ENCODE measurements around the gene TEPSIN. TPM values are rescaled to one million over a fixed set of nuclear protein-coding genes. Genes with fewer than 3 reads are reported as not detected.
A peak's percentile ranks its signal among the peaks of the same experiment; 100 is the strongest.

TEPSIN gene
- total and polyA plus RNA-seq, 2 of the 8 experiments (the other 6 are each of a cell fraction or from before 2014, with no cell fraction given): 22.9 to 28.0 TPM

- DNase-seq (ENCODE audit: low read depth in 1 of 2, low spot score in 2 of 2) (no peak), FAIRE-seq (no peak)
- TF ChIP-seq TEAD4 (IDR thresholded peaks at IDR 0.05; ENCODE audit: low read depth, low read length) (no peak), JUN (IDR thresholded peaks at IDR 0.05; ENCODE audit: low read depth, low read length) (no peak), SAP30 (IDR thresholded peaks at IDR 0.05; ENCODE audit: insufficient read depth, insufficient replicate concordance, low read length) (no peak), SRF (IDR thresholded peaks at IDR 0.05; ENCODE audit: low read depth, low read length) (no peak), RAD21 (IDR thresholded peaks at IDR 0.05 in 1 of 2, conservative IDR thresholded peaks at IDR 0.05 in 1 of 2; ENCODE audit: low read depth in 2 of 2, low read length in 2 of 2) (peak; percentile 64 to 75), SIRT6 (IDR thresholded peaks at IDR 0.05; ENCODE audit: low read length) (no peak), CBX8 (IDR thresholded peaks at IDR 0.05; ENCODE audit: borderline replicate concordance, low read depth, low read length) (no peak), JUND (IDR thresholded peaks at IDR 0.05; ENCODE audit: low read length) (no peak)
- TF ChIP-seq, protein P1, sequence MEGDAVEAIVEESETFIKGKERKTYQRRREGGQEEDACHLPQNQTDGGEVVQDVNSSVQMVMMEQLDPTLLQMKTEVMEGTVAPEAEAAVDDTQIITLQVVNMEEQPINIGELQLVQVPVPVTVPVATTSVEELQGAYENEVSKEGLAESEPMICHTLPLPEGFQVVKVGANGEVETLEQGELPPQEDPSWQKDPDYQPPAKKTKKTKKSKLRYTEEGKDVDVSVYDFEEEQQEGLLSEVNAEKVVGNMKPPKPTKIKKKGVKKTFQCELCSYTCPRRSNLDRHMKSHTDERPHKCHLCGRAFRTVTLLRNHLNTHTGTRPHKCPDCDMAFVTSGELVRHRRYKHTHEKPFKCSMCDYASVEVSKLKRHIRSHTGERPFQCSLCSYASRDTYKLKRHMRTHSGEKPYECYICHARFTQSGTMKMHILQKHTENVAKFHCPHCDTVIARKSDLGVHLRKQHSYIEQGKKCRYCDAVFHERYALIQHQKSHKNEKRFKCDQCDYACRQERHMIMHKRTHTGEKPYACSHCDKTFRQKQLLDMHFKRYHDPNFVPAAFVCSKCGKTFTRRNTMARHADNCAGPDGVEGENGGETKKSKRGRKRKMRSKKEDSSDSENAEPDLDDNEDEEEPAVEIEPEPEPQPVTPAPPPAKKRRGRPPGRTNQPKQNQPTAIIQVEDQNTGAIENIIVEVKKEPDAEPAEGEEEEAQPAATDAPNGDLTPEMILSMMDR (IDR thresholded peaks at IDR 0.05; ENCODE audit: control extremely low read depth in 1 of 3, insufficient read depth in 1 of 3, low read depth in 1 of 3, low read length in 3 of 3): peak; percentile 62 to 69 (median 64)
- Histone ChIP-seq H3K4me2 (ENCODE audit: insufficient read depth in 1 of 2, low read depth in 2 of 2, low read length in 2 of 2) (no peak overlapping the region), H2AK5ac (ENCODE audit: low read depth, low read length) (no peak overlapping the region), H2BK5ac (ENCODE audit: low read depth, low read length) (no peak overlapping the region), H2BK15ac (ENCODE audit: low read length) (no peak overlapping the region), H3K23me2 (ENCODE audit: low read depth, low read length) (no peaks in the 10 kb centered on the region), H3K9ac (replicated peaks in 1 of 4; ENCODE audit: extremely low read depth in 1 of 4, low read depth in 3 of 4, low read length in 3 of 4) (no peak overlapping the region), H2BK120ac (replicated peaks; ENCODE audit: low read depth, low read length) (no peak overlapping the region), H3K79me1 (ENCODE audit: low read depth, low read length) (no peaks in the 10 kb centered on the region), H4K5ac (ENCODE audit: insufficient read length, low read depth, low read length) (no peak overlapping the region), H3K9me3 (ENCODE audit: insufficient read depth in 2 of 2, low read depth in 1 of 2, low read length in 1 of 2) (no peaks in the 10 kb centered on the region), H3K56ac (replicated peaks; ENCODE audit: insufficient read length, low read depth, low read length) (no peak overlapping the region), H3K27me3 (replicated peaks in 1 of 4; ENCODE audit: control insufficient read depth in 3 of 4, extremely low read depth in 1 of 4, insufficient read depth in 3 of 4, low read length in 3 of 4) (no peaks in the 10 kb centered on the region), H3K79me2 (ENCODE audit: control insufficient read depth in 1 of 2, insufficient read depth in 2 of 2, low read length in 2 of 2) (no peaks in the 10 kb centered on the region), H4K8ac (ENCODE audit: extremely low read depth, insufficient read depth, low read length) (no peak overlapping the region), H3K18ac (ENCODE audit: extremely low read depth, low read length) (no peak overlapping the region), H3K14ac (ENCODE audit: insufficient read length) (no peak overlapping the region), H4K20me1 (replicated peaks in 1 of 2; ENCODE audit: control insufficient read depth in 1 of 2, insufficient read depth in 2 of 2, low read length in 2 of 2) (peaks cover 0 to 2% of the 10 kb centered on the region in 2 experiments), H3K36me3 (ENCODE audit: control insufficient read depth in 2 of 4, insufficient read depth in 4 of 4, low read length in 3 of 4) (peaks cover 0 to 11% (median 0%) of the 10 kb centered on the region in 4 experiments; a peak in 3 of 8 replicates), H3K27ac (ENCODE audit: low read depth, low read length) (no peak overlapping the region), H3K4ac (replicated peaks; ENCODE audit: insufficient read length, low read depth, low read length) (no peak overlapping the region), H3K23ac (ENCODE audit: insufficient read length) (no peak overlapping the region), H3K4me1 (replicated peaks in 1 of 4; ENCODE audit: control insufficient read depth in 3 of 4, insufficient read depth in 4 of 4, low read length in 3 of 4) (no peaks in the 10 kb centered on the region), H2AFZ (ENCODE audit: low read length) (no peak overlapping the region), H2BK12ac (ENCODE audit: low read depth, low read length) (no peak overlapping the region), H3K4me3 (ENCODE audit: extremely low read depth in 1 of 4, insufficient read depth in 2 of 4, low read depth in 3 of 4, low read length in 4 of 4) (no peak overlapping the region), H4K91ac (replicated peaks; ENCODE audit: insufficient read length, low read length) (no peak overlapping the region), H2BK20ac (ENCODE audit: low read length) (no peak overlapping the region)
- 89% methylated on average over 26 of the region's 27 CpGs; no CpG with 5 or more reads in 1 of the 2 experiments for WGBS, 2 experiments (ENCODE audit: extremely low coverage in 1 of 2, insufficient coverage in 1 of 2, insufficient read length in 1 of 2, insufficient replicate concordance in 2 of 2, low coverage in 1 of 2, low lambda C conversion rate in 2 of 2, missing lambda C conversion rate in 1 of 2)
- ChIA-PET POLR2A (ENCODE audit: partially characterized antibody) (interaction anchor here (1.1 to 1.2 kb wide), 3 partner anchors 25 to 56 kb away, joined by 3 to 4 read pairs (median 3); no protein-coding TSS in a partner anchor), CTCF (ENCODE audit: partially characterized antibody) (interaction anchor here (0.7 to 3.2 kb wide), 17 partner anchors 9 to 146 kb away, joined by 3 to 25 read pairs (median 4); no protein-coding TSS in a partner anchor)
Observed at GRCh38 chr17:81189670-81190530, 49.0 kb downstream of the TEPSIN start.

Data from H1 (cell line).